GM10248 (cell line): ENCODE results near the gene PPP3CB.

Experiments used
- CTCF ChIA-PET: fragments of 300-600 bp; sonication (Branson Sonifier 250); formaldehyde crosslinking; extraction: SDS; loops from one replicate; lab custom pipeline; 2021; ENCODE audit warnings: antibody characterized with exemption; lab: Yijun Ruan, JAX
- POLR2A ChIA-PET: fragments of 350-650 bp; sonication (Branson Sonifier 250); formaldehyde crosslinking; extraction: SDS; loops from one replicate; lab custom pipeline; 2020; ENCODE audit warnings: antibody characterized with exemption; lab: Yijun Ruan, JAX
- DNase-seq: peaks from one replicate; pipeline ENCODE4 v3.0.0; 2012; ENCODE audit errors: extremely low spot score
- TF ChIP-seq, protein P1 (sequence below): IDR thresholded peaks from 2 replicates; pipeline ENCODE4 v1.5.1; 2012; ENCODE audit warnings: mild to moderate bottlenecking, low read depth; ENCODE audit errors: extremely low read depth, missing control alignments, control extremely low read depth

PPP3CB gene

DNA sequence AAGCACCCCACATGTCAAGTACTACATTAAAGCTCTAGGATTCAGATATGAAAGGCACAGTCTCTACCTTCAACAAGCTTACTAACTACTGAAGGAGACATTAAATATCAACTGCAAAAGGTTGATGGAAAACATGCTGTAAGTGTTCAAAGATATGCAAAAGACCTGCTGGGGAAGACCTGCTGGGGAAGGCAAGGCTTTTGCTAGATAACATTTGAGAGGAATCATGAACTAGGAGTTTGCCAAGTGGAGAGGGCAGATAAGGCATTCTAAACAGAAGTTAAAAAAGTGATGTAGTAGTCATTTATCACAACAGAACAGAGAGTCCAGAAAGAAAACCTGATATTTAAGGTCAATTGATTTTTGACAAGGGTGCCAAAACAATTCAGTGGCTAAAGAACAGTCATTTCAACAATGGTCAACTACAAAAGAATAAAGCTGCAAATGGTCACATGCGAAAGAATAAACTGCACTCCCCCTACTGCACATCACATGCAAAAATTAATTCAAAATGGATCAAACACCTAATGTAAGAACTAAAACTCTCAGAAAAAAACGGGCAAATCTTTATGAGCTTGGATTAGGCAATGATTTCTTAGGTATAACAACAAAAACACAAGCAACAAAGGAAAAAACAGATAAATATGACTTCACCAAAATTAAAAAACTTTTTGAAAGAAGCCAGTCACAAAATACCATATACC is 39.5 kb downstream of the PPP3CB start:
- ChIA-PET POLR2A (interaction anchor here (0.6 kb wide), 1 partner anchor 27 kb away, joined by 5 read pairs; no protein-coding TSS in a partner anchor), CTCF (no interaction called here)
- DNase-seq = no peak
- TF ChIP-seq, protein P1, sequence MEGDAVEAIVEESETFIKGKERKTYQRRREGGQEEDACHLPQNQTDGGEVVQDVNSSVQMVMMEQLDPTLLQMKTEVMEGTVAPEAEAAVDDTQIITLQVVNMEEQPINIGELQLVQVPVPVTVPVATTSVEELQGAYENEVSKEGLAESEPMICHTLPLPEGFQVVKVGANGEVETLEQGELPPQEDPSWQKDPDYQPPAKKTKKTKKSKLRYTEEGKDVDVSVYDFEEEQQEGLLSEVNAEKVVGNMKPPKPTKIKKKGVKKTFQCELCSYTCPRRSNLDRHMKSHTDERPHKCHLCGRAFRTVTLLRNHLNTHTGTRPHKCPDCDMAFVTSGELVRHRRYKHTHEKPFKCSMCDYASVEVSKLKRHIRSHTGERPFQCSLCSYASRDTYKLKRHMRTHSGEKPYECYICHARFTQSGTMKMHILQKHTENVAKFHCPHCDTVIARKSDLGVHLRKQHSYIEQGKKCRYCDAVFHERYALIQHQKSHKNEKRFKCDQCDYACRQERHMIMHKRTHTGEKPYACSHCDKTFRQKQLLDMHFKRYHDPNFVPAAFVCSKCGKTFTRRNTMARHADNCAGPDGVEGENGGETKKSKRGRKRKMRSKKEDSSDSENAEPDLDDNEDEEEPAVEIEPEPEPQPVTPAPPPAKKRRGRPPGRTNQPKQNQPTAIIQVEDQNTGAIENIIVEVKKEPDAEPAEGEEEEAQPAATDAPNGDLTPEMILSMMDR = no peak

DNA sequence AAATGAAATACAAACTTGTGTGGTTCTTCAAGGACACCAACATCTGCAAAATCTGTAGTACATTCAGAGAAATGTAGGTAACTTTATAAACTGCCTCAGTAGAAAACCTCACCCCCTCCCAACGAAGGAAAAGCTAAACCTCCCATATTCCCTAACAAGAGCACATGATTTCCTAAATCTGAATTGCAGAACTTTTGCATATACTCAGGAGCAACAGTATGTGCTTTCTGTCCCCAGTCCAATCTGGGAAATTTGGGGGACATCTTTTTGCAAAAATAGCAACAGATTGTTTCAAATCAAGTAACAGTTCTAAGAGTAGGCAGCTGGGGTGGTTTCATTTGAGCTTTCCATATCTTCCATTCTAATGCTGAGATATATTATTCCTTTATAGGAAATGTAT is 46.7 kb downstream of the PPP3CB start:
- TF ChIP-seq, protein P1 = no peak
- DNase-seq = no peak
- POLR2A ChIA-PET = no interaction called here
- CTCF ChIA-PET = interaction anchor here (1.9 kb wide), 1 partner anchor 9 kb away, joined by 5 read pairs; no protein-coding TSS in a partner anchor

DNA sequence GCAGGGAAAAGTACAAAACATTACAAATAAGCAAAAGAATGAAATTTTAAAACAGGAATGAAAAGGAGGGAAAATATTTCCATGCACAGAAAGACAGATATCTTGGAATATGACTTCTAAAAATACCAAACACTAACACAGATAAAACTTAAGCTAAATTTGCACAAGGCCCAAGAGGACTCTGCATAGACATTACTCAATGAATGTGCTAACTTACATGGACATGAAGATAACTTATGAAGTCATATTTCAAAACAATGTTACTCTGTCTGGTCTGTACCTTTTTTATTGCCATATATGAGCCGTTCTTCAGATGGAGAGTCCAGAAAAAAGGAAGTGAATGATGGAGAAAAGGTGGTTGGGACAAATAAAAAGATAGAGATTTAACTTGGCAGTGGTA is 47.4 kb downstream of the PPP3CB start:
- no peak for DNase-seq
- TF ChIP-seq, protein P1 = no peak
- ChIA-PET POLR2A (no interaction called here), CTCF (interaction anchor here (1.9 kb wide), 1 partner anchor 10 kb away, joined by 5 read pairs; no protein-coding TSS in a partner anchor)

DNA sequence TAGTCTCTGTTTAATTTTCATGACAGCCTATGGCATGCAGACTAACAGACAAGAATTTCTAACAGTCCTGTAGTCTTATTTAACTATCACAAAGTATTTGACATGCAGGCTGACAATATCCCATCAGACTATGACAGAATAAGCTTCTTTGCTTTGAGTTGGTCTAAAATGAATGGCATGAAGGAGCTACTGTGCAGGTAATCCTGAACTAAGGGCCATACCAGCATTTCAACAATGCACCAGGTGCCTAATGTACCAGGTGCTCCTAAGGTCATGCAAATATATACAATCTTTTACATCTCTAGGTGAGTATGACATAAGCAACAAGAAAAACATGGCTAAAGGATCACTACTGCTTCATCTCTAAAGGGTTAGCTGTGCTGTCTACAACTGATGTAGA is 48.9 kb downstream of the PPP3CB start:
- TF ChIP-seq, protein P1 = no peak
- no peak for DNase-seq
- POLR2A ChIA-PET = no interaction called here
- CTCF ChIA-PET = no interaction called here

DNA sequence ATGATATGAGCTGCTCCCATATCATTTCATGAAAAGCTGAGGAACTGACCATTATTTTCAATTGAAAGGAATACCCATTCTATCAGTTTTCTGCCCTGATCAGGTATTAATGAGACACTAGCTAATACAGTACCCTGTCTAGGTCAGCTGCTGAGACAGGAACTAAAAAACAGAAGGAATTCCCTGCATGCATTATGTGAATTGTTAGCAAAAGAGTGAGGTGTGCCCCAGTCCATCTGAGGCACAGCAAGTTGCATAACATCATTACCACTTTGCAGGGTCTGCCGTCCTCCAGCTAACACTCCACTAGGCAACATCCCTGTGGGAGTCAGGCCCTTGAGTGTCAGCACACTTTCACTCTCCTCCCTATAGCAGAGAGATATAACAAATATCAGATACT is 51.4 kb downstream of the PPP3CB start:
- CTCF ChIA-PET = interaction anchor here (0.6 to 1.0 kb wide), 3 partner anchors 9 to 25 kb away, joined by 3 read pairs; no protein-coding TSS in a partner anchor

DNA sequence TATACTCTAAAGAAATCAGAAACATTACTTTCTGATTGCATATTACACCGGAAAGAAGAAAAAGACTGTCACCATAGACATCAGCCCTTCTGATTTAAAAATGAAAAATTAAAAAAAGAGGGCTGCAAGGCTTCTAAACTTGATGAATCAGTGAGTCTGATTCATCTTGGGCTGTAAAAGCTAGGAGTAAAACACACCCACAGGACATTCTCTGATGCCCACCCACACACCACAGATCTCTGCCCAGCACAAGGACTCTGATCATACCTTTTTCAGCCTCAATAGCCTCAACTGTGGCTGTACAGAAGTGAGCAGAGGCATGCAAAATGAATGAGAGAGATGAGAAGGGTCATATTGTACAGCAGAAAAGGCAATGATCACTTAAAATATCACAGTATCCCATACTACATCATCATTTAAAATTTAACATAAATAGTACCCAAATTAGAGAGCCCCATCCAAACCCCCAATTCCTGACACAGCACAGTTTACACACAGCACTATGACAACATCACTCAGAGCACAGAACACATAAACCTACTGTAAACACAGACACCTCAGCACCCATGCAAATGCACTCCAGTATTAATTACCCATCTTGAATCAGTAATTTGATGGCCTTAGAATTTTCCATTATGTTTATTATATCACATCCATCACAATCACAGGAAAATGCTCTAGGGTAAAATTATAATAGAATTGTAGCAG is 56.1 kb downstream of the PPP3CB start:
- ChIA-PET CTCF (no interaction called here), POLR2A (no interaction called here)
- DNase-seq = no peak
- TF ChIP-seq, protein P1 = no peak

More for the DNA sequence above, 51.4 kb downstream of the PPP3CB start:
- POLR2A ChIA-PET = no interaction called here
- TF ChIP-seq, protein P1 = no peak
- DNase-seq = no peak
